ENCODE results near the gene INAVA. TPM values are rescaled to one million over a fixed set of nuclear protein-coding genes. Genes with fewer than 3 reads are reported as not detected.

INAVA gene
- total RNA-seq, 4 donors from 2014 or later, result not detected

- TF ChIP-seq CTCF (IDR thresholded peaks at IDR 0.05; ENCODE audit: low read depth), result no peak
Measured at GRCh38 chr1:200869753-200870391, 24.8 kb upstream of the INAVA start.

GRCh38 chr1:200872446-200873115 lies 22.1 kb upstream of the INAVA start, which contains the start of gene GPR25:
TSS of gene GPR25 (plus strand) at chr1:200872981. CDS start at chr1:200873038, 57 bp downstream.
- no peak for TF ChIP-seq CTCF (IDR thresholded peaks at IDR 0.05; ENCODE audit: low read depth)

- no peak for TF ChIP-seq CTCF (IDR thresholded peaks at IDR 0.05; ENCODE audit: low read depth)
Measured at GRCh38 chr1:200873116-200873670, 21.5 kb upstream of the INAVA start.

GRCh38 chr1:200873671-200874397 lies 20.9 kb upstream of the INAVA start:
- no peak for TF ChIP-seq CTCF (IDR thresholded peaks at IDR 0.05; ENCODE audit: low read depth)

- no peak for TF ChIP-seq CTCF (IDR thresholded peaks at IDR 0.05; ENCODE audit: low read depth)
Measured at GRCh38 chr1:200874694-200875093, 20.0 kb upstream of the INAVA start.

- TF ChIP-seq CTCF (IDR thresholded peaks at IDR 0.05; ENCODE audit: low read depth), result no peak
Measured at GRCh38 chr1:200875416-200875815, 19.3 kb upstream of the INAVA start.

GRCh38 chr1:200877010-200877409 lies 17.7 kb upstream of the INAVA start:
- no peak for TF ChIP-seq CTCF (IDR thresholded peaks at IDR 0.05; ENCODE audit: low read depth)

Measured in subcutaneous adipose tissue (tissue), 4 donors.